ENCODE data around the gene DAD1. TPM values are rescaled to one million over a fixed set of nuclear protein-coding genes. Genes with fewer than 3 reads are reported as not detected.

DAD1 gene
- total RNA-seq, 4 donors from 2014 or later: 52.0 to 173 (median 123) TPM

DNA sequence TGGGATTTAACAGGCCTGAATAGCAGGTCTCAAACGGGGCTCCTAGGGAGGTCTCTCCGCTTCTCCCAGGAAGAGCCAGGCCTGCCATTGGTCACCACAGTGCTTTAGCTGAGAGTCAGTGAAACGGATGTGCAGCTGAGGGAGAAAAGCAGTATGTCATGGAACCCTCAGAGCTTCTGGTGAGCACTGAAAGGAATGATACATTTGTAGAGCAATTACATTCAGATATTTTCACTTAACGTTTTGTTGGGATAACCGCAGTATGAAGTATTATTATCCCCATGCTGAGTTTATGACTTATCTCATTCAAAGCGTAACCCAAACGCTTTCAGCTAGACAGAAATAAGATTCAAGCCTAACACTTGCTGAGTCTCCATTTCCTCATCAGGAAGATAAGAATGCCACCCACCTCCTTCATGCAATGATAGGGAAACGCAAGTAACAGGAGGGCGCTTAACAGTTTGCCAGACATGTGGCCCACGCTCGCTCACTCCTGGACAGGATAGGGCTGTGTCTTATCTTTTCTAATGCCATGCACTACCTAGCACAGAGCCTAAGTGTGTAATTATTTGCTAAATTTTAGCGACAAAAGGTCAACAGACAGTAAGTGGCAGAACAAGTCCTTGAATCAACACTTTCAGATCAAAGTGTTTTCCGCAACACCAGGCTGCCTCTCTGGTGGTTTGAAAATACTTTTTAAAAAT is 28.2 kb downstream of the DAD1 start:
- DNase-seq: peak in 1 of 3 donors; percentile 12
- Histone ChIP-seq H3K4me1 (peaks cover 0 to 59% (median 33%) of the 10 kb centered on the region in 4 donors), H3K36me3 (peaks cover 0 to 12% (median 0%) of the 10 kb centered on the region in 3 donors), H3K4me3 (no peak overlapping the region), H3K9me3 (no peaks in the 10 kb centered on the region), H3K27ac (peak overlapping the region; percentile 72 to 86 (median 82)), H3K27me3 (no peaks in the 10 kb centered on the region)
- TF ChIP-seq, protein P1, sequence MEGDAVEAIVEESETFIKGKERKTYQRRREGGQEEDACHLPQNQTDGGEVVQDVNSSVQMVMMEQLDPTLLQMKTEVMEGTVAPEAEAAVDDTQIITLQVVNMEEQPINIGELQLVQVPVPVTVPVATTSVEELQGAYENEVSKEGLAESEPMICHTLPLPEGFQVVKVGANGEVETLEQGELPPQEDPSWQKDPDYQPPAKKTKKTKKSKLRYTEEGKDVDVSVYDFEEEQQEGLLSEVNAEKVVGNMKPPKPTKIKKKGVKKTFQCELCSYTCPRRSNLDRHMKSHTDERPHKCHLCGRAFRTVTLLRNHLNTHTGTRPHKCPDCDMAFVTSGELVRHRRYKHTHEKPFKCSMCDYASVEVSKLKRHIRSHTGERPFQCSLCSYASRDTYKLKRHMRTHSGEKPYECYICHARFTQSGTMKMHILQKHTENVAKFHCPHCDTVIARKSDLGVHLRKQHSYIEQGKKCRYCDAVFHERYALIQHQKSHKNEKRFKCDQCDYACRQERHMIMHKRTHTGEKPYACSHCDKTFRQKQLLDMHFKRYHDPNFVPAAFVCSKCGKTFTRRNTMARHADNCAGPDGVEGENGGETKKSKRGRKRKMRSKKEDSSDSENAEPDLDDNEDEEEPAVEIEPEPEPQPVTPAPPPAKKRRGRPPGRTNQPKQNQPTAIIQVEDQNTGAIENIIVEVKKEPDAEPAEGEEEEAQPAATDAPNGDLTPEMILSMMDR (IDR thresholded peaks at IDR 0.05): no peak
- TF ChIP-seq POLR2A (IDR thresholded peaks at IDR 0.05): no peak

- Histone ChIP-seq H3K36me3 (peaks cover 0 to 3% (median 0%) of the 10 kb centered on the region in 3 donors), H3K9me3 (no peaks in the 10 kb centered on the region), H3K27me3 (no peaks in the 10 kb centered on the region), H3K27ac (peak overlapping the region; percentile 78 to 92 (median 86)), H3K4me1 (peaks cover 0 to 56% (median 40%) of the 10 kb centered on the region in 4 donors), H3K4me3 (no peak overlapping the region)
- no peak for DNase-seq
- TF ChIP-seq, protein P1 (IDR thresholded peaks at IDR 0.05): no peak
- TF ChIP-seq POLR2A (IDR thresholded peaks at IDR 0.05): no peak
Measured at GRCh38 chr14:22559041-22559440, 30.0 kb downstream of the DAD1 start.

DNA sequence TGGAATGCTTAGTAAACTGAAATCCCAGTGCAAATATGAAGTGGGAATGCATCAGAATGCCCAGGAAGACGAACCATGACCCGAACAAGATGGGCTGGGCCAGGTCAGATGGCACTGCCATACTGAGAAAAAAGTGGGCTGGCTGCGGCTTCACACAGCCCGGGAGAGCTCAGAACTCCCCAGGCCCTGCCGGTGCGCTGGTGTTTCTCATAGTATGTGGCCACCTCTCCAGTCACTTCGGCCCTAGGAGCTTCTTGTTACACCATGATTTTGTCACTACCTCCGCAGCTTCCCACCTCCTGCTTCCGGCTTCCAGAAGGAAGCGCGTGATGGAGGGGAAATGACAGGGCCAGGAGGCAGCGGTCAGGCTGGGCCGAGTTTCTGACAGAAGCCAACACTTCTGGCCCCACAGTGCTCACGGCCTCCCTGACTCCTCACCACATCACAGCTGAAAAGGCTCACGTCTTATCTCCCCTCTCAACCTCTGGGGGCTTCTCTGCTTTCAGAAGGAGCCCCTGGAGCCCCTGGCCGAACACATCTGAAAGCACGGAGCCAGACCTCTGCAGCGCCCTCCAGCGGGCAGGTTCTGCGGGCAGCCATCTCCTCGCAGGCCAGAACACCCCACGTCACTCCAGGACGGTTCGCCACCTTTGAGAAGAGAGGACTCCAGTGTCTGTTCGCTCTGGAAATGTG is 30.7 kb downstream of the DAD1 start:
- Histone ChIP-seq H3K9me3 (no peaks in the 10 kb centered on the region), H3K27me3 (no peaks in the 10 kb centered on the region), H3K4me3 (no peak overlapping the region), H3K4me1 (peaks cover 0 to 56% (median 42%) of the 10 kb centered on the region in 4 donors), H3K36me3 (no peaks in the 10 kb centered on the region), H3K27ac (peak overlapping the region; percentile 78 to 92 (median 86))
- TF ChIP-seq, protein P1 (IDR thresholded peaks at IDR 0.05): peak in 2 of 6 experiments; percentile 22 to 25
- TF ChIP-seq POLR2A (IDR thresholded peaks at IDR 0.05): no peak
- DNase-seq: peak in 2 of 3 donors; percentile 63 to 81

GRCh38 chr14:22557846-22558220 is 31.2 kb downstream of the DAD1 start:
- peaks cover 0 to 56% (median 42%) of the 10 kb centered on the region in 4 donors for H3K4me1 ChIP-seq
- H3K9me3 ChIP-seq: no peaks in the 10 kb centered on the region
- no peak overlapping the region for H3K4me3 ChIP-seq
- H3K27me3 ChIP-seq: no peaks in the 10 kb centered on the region
- peak in 1 of 3 donors; percentile 12 for DNase-seq
- H3K27ac ChIP-seq: peak overlapping the region; percentile 78 to 92 (median 86)
- TF ChIP-seq, protein P1 (IDR thresholded peaks at IDR 0.05): no peak
- no peak for TF ChIP-seq POLR2A (IDR thresholded peaks at IDR 0.05)
- H3K36me3 ChIP-seq: no peaks in the 10 kb centered on the region

DNA sequence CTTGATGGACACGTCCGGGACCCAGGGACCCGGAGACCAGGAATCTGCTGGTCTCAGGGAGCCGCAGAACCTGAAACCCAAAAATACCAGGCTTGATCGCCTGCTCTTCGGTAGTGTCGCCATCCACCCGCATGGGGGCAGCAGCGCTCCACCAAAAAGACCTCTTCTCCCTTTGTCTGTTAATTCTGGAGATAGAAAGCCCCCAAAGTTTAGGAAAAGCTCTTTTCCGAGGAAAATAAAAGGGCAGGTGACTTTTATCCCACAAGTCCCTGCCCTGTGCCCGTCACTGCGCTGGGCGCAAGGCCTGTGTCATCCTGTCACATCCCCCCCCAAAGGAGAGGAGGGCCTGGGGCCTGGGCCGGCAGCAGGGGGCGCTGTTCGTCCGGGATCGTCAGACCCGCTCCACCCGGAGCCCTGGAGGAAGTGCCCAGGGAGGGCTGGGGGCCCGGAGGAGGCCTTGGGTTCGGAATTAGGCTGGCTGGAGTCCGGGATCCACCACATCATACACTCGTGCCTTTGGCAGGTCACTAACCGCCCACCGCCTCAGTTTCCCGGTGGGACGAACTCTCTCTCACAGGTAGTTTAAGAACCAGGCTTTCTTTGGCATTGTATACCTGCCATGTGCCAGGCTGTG is 31.9 kb downstream of the DAD1 start:
- no peaks in the 10 kb centered on the region for H3K36me3 ChIP-seq
- TF ChIP-seq, protein P1 (IDR thresholded peaks at IDR 0.05): peak; percentile 97 to 99 (median 99)
- peak in 1 of 2 donors; percentile 27 for TF ChIP-seq POLR2A (IDR thresholded peaks at IDR 0.05)
- H3K9me3 ChIP-seq: no peaks in the 10 kb centered on the region
- DNase-seq: peak; percentile 84 to 94 (median 91)
- H3K27me3 ChIP-seq: no peaks in the 10 kb centered on the region
- peaks cover 0 to 52% (median 39%) of the 10 kb centered on the region in 4 donors for H3K4me1 ChIP-seq
- H3K4me3 ChIP-seq: peak overlapping the region; percentile 16 to 48 (median 40)
- peak overlapping the region; percentile 78 to 92 (median 86) for H3K27ac ChIP-seq
